GM18861 (cell line): ENCODE data around the gene TTC9.
A peak's percentile ranks its signal among the peaks of the same experiment; 100 is the strongest.

ENCODE experiments used
- ATAC-seq: cut with Tn5 transposase; IDR thresholded peaks from one replicate; pipeline ENCODE4 v1.9.1; 2021; ENCODE audit not compliant: unreplicated experiment

TTC9 gene

DNA sequence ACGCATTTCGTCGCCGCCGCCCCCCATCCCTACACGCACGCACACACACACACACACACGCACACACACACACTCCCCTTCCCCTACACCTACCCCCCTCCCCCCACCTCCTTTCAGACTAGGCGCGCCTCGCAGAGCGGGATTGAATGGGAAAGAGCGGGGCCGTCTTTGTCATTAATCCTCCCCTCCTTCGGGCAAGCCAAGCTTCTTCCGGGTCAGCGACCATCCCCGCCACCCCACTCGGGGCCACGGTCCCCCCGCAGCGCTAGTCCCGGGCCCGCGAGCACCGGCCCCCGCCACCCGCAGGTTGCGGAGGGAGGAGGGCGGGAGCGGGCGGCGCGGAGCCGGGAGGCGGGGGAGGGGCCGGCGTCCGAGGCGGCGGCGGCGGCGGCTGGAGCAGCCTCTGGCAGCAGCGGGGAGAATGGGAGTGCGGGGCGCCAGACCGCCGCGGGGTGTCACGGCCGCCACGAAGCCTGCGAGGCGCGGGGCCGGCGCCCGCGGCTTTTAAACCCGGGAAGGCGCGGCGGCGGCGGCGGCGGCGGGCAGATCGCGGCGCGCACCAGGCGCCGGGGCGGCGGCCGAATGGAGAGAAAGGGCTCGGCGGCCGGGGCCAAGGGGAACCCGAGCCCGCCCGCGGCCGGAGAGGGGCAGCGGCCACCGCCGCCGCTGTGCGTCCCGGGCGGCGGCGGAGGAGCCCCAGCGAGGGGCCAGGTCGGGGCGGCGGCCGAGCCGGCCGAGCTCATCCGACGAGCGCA, at the start of gene TTC9:
Gene TTC9 (plus strand): TSS at position 369 of the 755 bp plus-strand sequence. CDS start 214 bp downstream, at position 583.
- no peak for ATAC-seq

DNA sequence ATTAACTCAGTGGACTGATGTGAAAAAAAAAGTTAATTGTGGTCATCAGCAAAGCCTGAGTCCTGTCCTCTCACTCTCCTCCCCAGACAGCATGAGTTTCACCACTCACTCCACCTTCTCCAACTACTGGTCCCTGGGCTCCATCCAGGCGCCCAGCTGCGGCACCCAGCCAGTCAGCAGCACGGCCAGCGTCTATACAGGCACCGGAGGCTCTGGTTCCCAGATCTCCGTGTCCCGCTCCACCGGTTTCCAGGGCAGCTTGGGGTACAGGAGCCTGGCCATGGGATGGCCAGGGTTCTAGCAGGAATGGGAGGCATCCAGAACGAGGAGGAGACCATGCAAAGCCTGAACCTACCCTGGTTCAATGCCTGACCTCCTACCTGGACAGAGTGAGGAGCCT, 47.3 kb upstream of the TTC9 start:
- ATAC-seq: no peak

DNA sequence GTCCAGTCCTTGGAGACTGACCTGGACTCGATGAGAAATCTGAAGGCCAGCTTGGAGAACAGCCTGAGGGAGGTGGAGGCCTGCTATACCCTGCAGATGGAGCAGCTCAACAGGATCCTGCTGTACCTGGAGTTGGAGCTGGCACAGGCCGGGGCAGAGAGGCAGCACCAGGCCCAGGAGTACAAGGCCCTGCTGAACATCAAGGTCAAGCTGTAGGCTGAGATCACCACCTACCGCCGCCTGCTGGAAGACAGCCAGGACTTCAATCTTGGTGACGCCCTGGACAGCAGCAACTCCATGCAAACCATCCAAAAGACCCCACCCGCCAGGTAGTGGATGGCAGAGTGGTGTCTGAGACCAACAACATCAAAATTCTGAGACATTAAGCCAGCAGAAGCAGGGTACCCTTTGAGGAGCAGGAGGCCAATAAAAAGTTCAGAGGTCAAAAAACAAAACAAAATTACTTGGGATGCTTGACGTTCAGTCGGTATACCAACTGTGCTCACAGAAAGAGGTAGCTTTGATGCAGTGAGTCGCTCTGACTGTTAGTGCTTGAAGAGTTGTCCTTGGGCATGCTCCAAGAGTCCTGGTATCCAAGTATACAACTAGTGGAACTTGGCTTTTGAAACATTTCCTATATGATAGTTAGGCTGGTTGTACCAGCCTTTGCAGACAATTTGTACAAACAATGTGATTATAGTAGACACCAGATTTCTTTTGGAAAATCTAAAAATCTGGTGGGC, 46.1 kb upstream of the TTC9 start:
- no peak for ATAC-seq

GRCh38 chr14:70597731-70598130, 44.0 kb upstream of the TTC9 start:
- ATAC-seq: no peak

DNA sequence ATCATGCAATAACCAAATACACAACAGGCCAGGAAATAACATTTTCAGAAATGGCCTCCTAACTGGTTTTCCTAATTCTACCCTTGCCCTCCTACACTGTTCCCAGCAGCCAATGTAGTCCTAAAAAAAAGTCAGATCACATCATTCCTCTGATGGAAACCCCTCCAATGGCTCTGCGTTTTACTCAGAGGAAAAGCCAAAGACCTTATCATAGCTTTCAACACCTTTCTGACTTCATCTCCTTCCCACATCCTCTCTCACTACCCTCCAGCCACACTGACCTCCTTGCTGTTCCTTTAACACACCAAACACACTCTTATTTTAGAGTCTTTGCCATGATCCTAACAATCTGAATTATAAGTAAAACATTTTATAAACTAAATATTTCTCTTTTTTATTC, 42.4 kb upstream of the TTC9 start:
- ATAC-seq: no peak

GRCh38 chr14:70600382-70601157, 41.1 kb upstream of the TTC9 start, which contains the start of gene MED6:
Gene MED6, minus strand, starts transcription at chr14:70600655. Its CDS starts 18 bp downstream, at chr14:70600637.
- ATAC-seq: peak; percentile 72

DNA sequence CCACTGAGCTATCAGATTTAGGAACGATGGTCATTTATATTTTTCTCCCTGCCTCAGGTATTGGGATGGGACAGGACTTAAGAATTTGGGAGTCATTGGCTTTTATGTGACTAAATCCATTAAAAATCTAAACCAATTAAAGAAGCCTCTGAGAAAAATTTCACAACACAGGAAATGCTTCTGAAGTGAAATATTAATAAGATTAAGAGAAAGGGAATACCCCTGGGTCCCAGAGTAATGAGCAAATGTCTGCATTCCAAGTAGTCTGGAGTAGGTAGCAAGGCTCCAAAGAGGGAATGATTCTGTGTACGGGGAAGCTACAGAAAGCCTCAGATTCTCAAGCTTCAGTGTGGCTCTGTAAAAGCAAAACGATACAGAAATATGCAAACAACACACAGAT, 40.6 kb upstream of the TTC9 start:
- no peak for ATAC-seq

DNA sequence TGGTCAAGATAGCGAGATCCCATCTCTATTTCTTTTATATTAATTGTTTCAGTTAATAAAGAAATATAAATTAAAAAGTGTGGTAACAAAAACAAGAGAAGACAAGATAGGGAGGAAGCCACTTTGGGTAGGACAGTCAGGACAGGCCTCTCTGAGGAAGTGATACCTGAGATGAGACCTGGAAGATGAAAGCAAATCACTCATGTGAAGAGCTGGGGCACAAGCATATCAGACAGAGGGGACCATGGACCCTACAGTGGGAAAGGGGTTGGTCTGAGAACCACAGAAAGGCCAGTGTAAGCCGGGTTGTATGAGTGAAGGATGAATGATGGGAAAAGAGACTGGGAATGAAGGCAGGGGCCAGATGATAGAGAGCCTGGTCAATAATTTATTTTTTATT, 39.5 kb upstream of the TTC9 start:
- no peak for ATAC-seq

- no peak for ATAC-seq
Observed at GRCh38 chr14:70611216-70611615, 30.5 kb upstream of the TTC9 start.

GRCh38 chr14:70616646-70617045, 25.1 kb upstream of the TTC9 start:
- no peak for ATAC-seq

DNA sequence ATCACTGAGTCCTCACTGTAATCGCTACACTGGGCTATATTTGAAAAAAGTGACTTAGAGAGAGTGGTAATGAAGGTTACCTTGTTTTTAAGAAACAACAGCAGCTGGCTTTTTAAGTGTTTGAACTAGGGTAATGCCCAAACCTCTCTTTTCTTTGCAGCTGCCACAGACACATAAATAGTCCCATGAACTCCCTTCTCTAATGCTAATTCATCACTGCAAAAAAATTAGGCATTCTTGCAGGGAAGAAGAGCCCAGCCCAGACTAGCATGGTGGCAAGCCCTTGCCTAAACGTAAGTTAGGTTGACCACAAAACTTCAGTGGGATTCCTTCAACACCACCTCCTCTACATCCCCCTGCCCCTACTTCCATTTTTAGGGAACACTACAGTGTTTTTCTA, 23.4 kb upstream of the TTC9 start:
- no peak for ATAC-seq

GRCh38 chr14:70619708-70620107, 22.0 kb upstream of the TTC9 start:
- no peak for ATAC-seq

GRCh38 chr14:70622111-70622712, 19.5 kb upstream of the TTC9 start:
- ATAC-seq: no peak

DNA sequence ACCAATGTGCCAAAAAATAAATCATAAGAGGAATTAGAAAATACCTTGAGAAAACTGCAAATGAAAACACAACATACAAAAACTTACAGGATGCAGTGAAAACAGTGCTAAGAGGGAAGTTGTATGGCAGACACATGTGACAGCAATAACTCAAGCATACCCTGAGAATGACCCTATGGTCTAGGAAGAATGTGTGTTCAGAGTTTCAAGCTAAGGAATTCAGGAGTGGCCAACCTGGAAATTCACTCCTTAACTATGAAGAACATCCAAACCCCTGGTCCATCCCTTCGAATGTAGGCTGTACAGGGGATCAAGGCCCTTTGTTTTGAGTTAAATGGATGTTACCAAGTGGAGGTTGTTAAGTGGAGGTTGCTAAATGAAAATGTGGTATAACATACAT, 16.7 kb upstream of the TTC9 start:
- no peak for ATAC-seq

GRCh38 chr14:70631948-70632347, 9.8 kb upstream of the TTC9 start:
- no peak for ATAC-seq

- no peak for ATAC-seq
Observed at GRCh38 chr14:70635971-70636595, 5.6 kb upstream of the TTC9 start.

DNA sequence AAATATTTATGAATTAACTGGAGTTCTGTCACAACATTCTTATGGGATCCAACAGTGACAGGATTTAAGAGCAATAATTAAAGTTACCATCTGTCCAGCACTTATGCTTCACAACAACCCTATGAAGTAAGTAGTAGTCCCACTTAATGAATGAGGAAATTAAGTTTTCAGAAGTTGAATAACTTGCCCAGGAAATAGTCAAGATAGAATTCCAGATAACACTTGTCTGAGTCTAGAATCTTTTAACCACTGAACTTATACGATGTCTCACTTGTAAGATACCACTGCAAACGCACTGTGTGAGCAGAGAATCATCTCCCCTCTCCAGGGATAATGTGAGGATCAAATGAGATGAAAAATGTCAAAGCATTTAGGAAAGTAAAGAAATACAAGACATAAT, 3.3 kb upstream of the TTC9 start:
- ATAC-seq: no peak

GRCh38 chr14:70640938-70641547, 673 bp upstream of the TTC9 start:
- ATAC-seq: peak; percentile 55

- no peak for ATAC-seq
Observed at GRCh38 chr14:70642303-70643235, 853 bp downstream of the TTC9 start.
